ENCODE results near the gene NEGR1.
"Not testable (repeated sequence)": the region's sequence is repeated elsewhere in the genome, so short reads cannot be mapped to it uniquely, and the experiment has no call there.

The NEGR1 gene

DNA sequence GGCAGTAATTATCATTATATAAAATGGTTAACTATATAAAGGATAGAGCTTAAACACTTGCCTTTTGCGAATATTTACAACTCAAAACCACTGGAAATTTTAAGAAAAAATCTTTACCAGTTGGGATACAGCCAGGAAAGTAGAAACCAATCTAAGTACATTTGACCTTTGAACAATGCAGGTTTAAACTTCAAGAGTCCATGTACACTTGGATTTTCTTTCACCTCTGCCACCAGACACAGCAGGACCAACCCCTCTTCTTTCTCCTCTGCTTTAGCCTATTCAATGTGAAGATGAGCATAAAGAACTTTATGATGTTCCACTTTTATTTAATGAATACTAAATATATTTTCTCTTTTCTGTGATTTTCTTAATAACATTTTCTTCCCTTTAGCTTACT is 361.1 kb downstream of the NEGR1 start:
- no peak for DNase-seq

DNA sequence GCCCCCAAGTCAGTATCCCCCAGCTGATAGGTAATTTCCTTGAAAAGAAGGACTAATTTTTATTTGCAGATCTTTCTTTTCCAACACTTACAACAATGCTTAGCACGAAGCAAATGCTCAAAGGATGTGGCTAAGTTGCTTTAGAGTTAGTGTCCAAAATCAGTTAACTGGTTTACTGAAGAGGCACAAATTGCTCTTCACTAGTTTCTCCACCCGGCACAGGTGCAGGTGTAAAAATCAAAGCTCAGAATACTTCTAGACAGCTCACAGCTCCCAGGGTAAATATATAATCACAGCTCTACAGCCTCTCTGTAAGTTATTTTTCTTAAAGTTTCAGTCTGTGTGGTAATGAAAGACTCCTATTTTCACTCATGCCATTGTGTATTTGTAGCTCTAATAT is 361.8 kb downstream of the NEGR1 start:
- DNase-seq = no peak

- no peak for DNase-seq
Observed at GRCh38 chr1:71919811-71920509, 362.4 kb downstream of the NEGR1 start.

- DNase-seq = no peak
Observed at GRCh38 chr1:71918630-71919029, 363.7 kb downstream of the NEGR1 start.

GRCh38 chr1:71916894-71917293 is 365.4 kb downstream of the NEGR1 start:
- DNase-seq = no peak

GRCh38 chr1:71914626-71915025 is 367.7 kb downstream of the NEGR1 start:
- DNase-seq = no peak

DNA sequence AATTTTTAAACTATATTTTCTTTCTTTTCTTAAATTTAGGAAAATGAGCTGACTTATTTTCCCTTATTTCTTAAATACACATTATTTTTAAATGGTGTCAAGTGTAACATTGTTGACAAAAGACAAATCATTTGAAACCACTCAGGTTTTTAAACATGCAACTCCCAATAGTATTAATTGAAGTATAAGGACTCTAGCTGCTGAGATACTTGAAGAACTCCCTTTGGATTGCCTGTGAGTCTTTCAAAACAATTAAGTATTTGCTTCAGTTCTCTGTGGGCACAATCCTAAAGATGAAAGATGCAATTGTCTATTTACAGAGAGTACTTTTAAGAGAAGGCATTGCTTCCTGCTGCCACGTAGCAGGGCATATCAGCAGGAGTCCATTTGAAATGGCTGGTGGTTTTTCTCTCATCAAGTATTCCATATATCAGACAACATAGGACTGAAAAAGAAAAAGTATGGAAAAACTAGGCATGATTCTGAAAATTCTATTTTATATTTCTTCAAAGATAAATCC is 373.4 kb downstream of the NEGR1 start:
- DNase-seq = no peak

GRCh38 chr1:71908303-71908702 is 374.0 kb downstream of the NEGR1 start:
- no peak for DNase-seq

DNA sequence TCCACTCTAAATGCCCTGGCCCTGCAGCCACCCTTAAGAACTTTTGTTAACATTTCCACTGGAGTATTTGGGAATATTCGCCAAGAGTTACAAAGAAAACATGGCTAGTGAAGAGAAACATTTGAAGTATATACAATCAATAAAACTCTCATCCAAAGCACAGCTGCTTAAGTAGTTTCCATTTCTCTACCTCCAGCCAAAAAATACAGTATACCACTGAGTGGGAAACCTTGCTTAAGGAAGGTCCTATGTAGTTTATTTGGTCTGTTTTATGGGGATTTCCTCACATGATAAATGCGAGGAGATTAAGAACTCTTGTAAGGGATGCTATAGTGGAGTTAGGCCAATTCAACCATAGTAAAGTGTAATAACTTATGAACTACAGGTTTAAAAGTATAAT is 382.5 kb downstream of the NEGR1 start:
- no peak for DNase-seq

DNA sequence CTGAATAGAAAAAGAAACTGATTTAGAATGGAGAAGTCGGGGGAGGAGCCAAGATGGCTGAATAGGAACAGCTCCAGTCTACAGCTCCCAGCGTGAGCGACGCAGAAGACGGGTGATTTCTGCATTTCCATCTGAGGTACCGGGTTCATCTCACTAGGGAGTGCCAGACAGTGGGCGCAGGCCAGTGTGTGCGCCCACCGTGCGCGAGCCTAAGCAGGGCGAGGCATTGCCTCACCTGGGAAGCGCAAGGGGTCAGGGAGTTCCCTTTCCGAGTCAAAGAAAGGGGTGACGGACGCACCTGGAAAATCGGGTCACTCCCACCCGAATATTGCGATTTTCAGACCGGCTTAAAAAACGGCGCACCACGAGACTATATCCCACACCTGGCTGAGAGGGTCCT is 394.2 kb downstream of the NEGR1 start:
- DNase-seq = not testable (repeated sequence)

DNA sequence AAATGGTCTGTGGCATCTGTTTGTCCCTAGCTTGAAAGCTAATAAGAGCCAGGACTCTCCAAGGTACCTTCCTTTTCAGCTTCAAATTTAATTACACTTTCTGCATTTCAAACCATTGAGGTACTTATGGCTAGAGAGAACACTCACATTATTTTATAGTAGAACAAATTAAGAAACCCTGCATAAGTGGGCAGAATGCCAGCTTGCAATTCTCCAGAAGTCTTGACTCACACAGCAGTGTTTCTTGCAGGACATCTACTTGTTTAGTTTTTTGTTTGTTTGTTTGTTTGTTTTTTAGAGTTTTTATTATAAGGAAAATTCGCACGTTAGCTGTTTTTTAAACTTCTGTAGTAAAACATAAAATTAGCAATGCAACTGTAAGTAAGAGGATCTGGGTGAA is 397.2 kb downstream of the NEGR1 start:
- no peak for DNase-seq

DNA sequence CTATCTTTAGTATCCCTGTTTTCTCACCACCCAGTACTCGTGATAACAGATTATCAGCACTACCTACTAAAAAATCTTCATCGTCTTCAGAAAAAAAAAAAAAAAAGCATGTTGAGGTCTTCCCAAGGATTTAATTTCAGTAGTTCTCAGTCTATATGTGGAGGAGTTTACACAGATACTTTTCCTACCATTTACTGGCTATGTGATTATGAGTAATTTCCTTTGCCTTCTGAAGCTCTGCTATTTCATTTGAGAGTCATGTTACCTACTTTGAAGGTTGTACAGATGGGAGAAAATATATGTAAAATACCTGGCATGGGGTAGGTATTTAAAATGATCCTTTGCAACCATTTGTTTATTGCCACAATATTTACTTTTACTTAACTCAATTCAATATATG is 399.7 kb downstream of the NEGR1 start:
- no peak for DNase-seq

DNA sequence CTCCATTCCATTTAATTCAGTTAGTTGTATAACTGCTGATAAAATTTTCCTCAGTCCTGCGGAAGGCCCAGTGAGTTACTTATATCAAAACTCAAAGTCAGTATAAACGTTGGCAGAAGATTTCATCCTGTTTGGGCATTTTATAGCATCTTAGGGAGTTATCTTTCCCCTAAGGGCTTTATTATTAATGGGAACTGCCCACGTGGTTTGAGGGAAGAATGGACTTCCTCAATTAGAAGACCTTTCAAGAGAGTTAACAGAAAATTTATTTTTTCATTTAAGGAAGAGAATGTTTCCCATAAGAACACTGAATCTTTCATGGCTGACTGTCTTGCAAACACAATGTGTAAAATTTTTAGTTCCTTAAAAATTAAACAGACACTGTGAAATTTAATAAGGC is 400.1 kb downstream of the NEGR1 start:
- DNase-seq = no peak

GRCh38 chr1:71881611-71882010 is 400.7 kb downstream of the NEGR1 start:
- DNase-seq = no peak

DNA sequence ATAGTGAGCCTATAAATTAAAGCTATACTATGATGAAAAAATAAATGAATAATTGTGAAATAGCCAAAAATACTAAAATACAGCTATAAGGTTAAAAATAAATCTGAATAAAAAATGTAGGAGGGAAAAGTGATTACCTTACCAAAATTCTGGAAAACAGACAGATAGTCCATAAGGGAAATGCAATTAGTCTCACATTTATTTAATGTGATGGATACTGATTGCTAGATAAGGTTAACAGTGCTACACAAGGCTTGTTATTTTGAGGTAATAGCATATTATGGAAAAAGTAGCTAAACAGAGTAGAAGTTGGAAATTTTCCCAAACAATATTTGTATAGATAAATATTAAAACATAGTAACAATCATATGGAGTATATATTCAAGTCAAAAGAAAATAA is 413.0 kb downstream of the NEGR1 start:
- DNase-seq = no peak

- DNase-seq = no peak
Observed at GRCh38 chr1:71862756-71863155, 419.6 kb downstream of the NEGR1 start.

- DNase-seq = no peak
Observed at GRCh38 chr1:71861022-71861421, 421.3 kb downstream of the NEGR1 start.

DNA sequence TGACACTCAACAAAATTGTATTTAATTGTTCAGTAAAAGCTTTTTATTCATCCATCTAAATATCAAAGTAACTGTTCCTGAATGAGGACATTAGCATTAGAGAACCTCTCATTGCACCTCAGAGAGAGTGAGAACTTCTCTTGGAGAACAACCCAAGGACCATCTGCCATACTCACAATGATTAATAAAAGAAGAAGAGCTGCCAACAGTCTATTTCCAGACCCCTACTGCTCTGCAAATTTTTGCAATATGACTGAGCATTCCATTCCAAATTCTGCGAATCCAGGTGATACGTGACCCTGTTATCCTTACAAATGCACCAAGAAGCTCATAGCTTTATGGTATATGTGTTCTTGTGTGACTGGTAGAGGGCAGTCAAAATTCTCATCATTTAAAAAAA is 422.5 kb downstream of the NEGR1 start:
- no peak for DNase-seq

GRCh38 chr1:71857862-71858261 is 424.5 kb downstream of the NEGR1 start:
- no peak for DNase-seq

- DNase-seq = no peak
Observed at GRCh38 chr1:71853360-71853759, 429.0 kb downstream of the NEGR1 start.

DNA sequence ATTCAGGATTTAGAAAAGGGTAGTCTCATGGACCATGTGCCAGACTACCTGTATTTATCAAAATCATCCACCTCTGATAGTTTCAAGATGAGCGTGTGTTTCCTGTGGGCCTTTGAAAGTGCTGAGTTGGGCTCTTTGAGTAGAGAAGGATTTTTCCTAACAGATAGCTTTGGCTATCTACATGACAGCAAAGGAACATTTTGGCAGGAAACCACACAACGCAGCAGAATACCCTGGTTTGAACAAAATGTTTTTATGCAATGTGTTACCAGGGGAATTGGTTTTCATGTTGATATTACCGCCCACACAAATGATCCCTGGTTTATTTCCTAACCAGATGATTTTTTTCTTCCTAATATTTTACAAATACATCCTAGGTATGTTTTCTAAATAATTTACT is 431.4 kb downstream of the NEGR1 start:
- DNase-seq = no peak

GRCh38 chr1:71850515-71850914 is 431.8 kb downstream of the NEGR1 start:
- DNase-seq = no peak

DNA sequence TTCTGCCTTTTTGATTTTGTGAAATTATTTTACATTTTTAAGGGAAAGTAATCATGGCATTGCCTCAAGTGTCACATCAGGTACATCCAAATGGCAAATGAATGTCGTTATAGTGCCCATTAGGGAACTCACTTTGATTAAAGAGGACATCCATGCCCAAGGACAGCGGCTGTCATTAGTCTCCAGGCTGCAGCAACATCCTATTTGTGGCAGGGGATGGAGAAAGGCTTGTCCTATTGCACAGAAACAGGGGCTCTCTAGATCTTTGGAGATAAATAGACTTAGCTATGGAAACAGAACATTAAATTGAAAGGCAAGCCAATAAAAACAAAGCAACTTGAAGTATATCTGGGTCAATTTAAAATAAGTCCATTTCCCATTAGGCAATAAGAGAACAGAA is 439.3 kb downstream of the NEGR1 start:
- no peak for DNase-seq

GRCh38 chr1:71839876-71840275 is 442.5 kb downstream of the NEGR1 start:
- no peak for DNase-seq

DNA sequence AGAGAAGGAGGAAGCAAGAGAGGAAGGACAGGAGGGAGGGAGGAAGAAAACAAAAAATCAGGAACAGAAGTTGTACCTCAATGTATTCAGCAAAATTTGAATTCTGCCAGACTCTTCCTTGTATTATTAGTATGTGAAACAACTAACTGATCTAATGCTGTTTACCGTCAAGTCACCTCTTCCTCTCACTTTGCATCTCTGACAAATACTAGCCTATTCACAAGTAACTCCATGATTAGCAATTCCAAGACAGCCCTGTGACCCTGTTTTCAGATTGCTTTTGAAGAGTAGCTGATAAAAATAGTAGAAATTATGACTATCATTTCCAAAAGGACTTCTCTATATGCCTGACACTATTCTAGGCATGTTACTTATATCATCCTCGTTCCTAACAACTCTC is 445.4 kb downstream of the NEGR1 start:
- DNase-seq = no peak
